Measurements from ENCODE around the gene MIOX.

DNA sequence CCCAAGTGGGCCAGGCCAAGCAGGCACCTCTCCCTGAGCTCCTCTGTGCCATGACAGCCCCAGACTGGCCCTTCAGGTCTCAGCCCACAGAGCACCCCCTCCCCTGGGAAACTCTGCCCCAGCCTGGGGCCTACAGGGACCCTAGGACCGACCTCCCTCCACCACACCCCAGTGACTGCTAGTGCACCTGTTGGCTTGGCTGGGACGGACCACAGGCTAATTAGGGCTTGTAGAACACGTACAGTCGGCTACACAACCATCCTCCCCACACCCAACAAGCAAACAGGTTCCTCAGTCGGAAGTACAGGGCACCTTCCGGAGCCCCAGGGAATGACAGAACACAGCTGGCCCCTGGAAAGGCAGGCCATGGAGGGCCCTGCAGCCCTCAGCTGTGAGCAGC lies 16.2 kb upstream of the MIOX start:
- TF ChIP-seq POLR2A (IDR thresholded peaks at IDR 0.05), result no peak
- TF ChIP-seq, protein P1, sequence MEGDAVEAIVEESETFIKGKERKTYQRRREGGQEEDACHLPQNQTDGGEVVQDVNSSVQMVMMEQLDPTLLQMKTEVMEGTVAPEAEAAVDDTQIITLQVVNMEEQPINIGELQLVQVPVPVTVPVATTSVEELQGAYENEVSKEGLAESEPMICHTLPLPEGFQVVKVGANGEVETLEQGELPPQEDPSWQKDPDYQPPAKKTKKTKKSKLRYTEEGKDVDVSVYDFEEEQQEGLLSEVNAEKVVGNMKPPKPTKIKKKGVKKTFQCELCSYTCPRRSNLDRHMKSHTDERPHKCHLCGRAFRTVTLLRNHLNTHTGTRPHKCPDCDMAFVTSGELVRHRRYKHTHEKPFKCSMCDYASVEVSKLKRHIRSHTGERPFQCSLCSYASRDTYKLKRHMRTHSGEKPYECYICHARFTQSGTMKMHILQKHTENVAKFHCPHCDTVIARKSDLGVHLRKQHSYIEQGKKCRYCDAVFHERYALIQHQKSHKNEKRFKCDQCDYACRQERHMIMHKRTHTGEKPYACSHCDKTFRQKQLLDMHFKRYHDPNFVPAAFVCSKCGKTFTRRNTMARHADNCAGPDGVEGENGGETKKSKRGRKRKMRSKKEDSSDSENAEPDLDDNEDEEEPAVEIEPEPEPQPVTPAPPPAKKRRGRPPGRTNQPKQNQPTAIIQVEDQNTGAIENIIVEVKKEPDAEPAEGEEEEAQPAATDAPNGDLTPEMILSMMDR (IDR thresholded peaks at IDR 0.05), result no peak
